Pancreas (tissue), 10 donors: ENCODE measurements around the gene IRF2BPL. TPM values are rescaled to one million over a fixed set of nuclear protein-coding genes. Genes with fewer than 3 reads are reported as not detected.

Experiments
- ATAC-seq, 4 donors: fragments of 200-7000 bp; cut with Tn5 transposase; one replicate each; pipeline versions ENCODE4 v1.8.0 to v1.9.1; 2020; ENCODE audit warnings: mild to moderate bottlenecking in 4 of 4, moderate library complexity in 4 of 4
- DNase-seq, 6 donors: peaks; one replicate each; pipeline ENCODE4 v3.0.0-alpha.2; 2020
- FAIRE-seq: peaks from 2 replicates; lab custom pipeline; 2012; peaks lifted over from hg19 to GRCh38; lab: Jason Lieb, UNC
- H3K27ac ChIP-seq, 4 donors: fragments of 200-600 bp; sonication (generic); 1 replicate in 3 of 4; 2 replicates in 1 of 4; pipeline versions ENCODE4 v1.5.0 to v1.8.0; 2020
- H3K27me3 ChIP-seq, 4 donors: fragments of 200-600 bp; one replicate each; pipeline ENCODE4 v1.8.0; 2021
- H3K36me3 ChIP-seq, 3 donors: fragments of 200-600 bp; sonication (generic) in 1 of 3; one replicate each; pipeline versions ENCODE4 v1.5.0 to v1.8.0; 2020 to 2021
- H3K4me1 ChIP-seq, 3 donors: fragments of 200-600 bp; one replicate each; pipeline ENCODE4 v1.8.0; 2021
- H3K4me3 ChIP-seq, 4 donors: fragments of 200-600 bp; sonication (generic) in 2 of 4; one replicate each; pipeline versions ENCODE4 v1.5.0 to v1.8.0; 2020 to 2021
- H3K9me3 ChIP-seq, 4 donors: fragments of 200-600 bp; one replicate each; pipeline ENCODE4 v1.8.0; 2021
- WGBS, 2 donors: extraction: QIAGEN DNeasy Blood & Tissue Kit; methylation state at CpG; one replicate each; pipeline ENCODE4 v1.1.7; 2013; 5-methylcytosine and 5-hydroxymethylcytosine counted together
- intact Hi-C, 3 donors: fragments of 100-400 bp; cut with DNase I; formaldehyde crosslinking; loops; one replicate each; pipeline versions ENCODE4 v1.11.1 to v1.14.2; 2022
- polyA plus RNA-seq, 2 donors: library from polyadenylated mRNA; stranded (reverse); fragments of 200-250 nt; gene quantifications; one replicate each; pipeline ENCODE4 v1.2.3, GENCODE V29; 2013
- total RNA-seq, 6 donors: library from RNA; stranded (reverse); fragmentation: NEBNext Ultra II Directional in 4 of 6; extraction: Animal tissue kit (Norgen Biotek cat#: 25700) in 4 of 6; gene quantifications; one replicate each; pipeline versions ENCODE4 v1.2.1 to v1.2.4, GENCODE V29; 2021 to 2023
- TF ChIP-seq, protein P1 (sequence below), 4 donors: fragments of 200-600 bp; sonication (generic) in 3 of 4; IDR thresholded peaks; one replicate each; pipeline versions ENCODE4 v1.5.0 to v1.8.0; 2021; ENCODE audit warnings: antibody characterized with exemption in 4 of 4
- donor health status: healthy with polysubstance abuse.
- donor health status: DM: no; HTN: no; CAD: no; lungs with moderate emphysema.
- donor health status: DM: no; HTN: no; CAD: no.
- donor health status: control.
- donor health status: control.
- donor health status: Bipolar disorder and iron deficiency.
- donor health status: DM: yes; HTN: yes; CAD: no.
- donor health status: DM: no; HTN: no; CAD: no.
- donor health status: DM: no; HTN: no; CAD: no.
- donor health status: DM: yes; HTN: yes; CAD: no.

Gene IRF2BPL
- total and polyA plus RNA-seq, 8 donors = 6.2 to 32.2 (median 19.0) TPM

DNA sequence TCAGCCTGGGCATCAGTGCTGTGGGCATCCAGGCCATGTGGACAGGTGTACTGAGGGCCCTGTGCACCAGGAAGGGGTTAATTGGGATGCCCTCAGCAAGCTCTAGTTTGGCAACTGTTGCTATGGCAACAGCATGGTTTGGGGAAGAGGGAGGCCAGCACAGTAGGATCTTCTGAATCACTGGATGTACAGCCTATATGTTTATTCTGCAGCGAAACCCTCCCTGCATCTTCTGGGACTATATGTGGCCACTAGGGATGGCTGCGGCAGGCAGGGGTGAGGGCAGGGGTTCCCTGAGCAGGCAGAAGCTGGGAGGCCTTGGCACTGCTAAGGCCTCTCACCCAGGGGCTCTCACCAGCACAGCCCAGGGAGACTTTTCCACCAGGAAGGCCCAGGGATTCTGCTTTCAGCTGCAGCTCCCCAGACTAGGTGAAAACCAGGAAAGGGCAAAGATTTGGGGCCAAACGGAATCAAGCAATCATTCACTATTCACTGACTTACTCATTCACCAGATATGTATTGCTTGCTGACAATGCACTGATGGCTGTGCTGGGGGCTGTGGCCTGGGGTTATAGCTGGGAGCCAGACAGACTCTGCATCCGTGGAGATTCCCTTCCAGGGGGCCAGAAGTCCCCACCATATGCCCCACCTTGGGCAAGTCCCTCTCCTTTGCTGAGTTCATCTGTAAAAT lies 42.8 kb downstream of the IRF2BPL start:
- no peak overlapping the region for H3K4me3 ChIP-seq
- intact Hi-C loops = no loop called here
- H3K4me1 ChIP-seq = no peaks in the 10 kb centered on the region
- DNase-seq (no peak), ATAC-seq (no peak), FAIRE-seq (no peak)
- H3K36me3 ChIP-seq = no peaks in the 10 kb centered on the region
- no peaks in the 10 kb centered on the region for H3K27me3 ChIP-seq
- TF ChIP-seq, protein P1, sequence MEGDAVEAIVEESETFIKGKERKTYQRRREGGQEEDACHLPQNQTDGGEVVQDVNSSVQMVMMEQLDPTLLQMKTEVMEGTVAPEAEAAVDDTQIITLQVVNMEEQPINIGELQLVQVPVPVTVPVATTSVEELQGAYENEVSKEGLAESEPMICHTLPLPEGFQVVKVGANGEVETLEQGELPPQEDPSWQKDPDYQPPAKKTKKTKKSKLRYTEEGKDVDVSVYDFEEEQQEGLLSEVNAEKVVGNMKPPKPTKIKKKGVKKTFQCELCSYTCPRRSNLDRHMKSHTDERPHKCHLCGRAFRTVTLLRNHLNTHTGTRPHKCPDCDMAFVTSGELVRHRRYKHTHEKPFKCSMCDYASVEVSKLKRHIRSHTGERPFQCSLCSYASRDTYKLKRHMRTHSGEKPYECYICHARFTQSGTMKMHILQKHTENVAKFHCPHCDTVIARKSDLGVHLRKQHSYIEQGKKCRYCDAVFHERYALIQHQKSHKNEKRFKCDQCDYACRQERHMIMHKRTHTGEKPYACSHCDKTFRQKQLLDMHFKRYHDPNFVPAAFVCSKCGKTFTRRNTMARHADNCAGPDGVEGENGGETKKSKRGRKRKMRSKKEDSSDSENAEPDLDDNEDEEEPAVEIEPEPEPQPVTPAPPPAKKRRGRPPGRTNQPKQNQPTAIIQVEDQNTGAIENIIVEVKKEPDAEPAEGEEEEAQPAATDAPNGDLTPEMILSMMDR (IDR thresholded peaks at IDR 0.05) = no peak
- H3K27ac ChIP-seq = no peak overlapping the region
- 82 to 83% methylated on average over 4 of the region's 4 CpGs for WGBS, 2 donors
- H3K9me3 ChIP-seq = no peaks in the 10 kb centered on the region

DNA sequence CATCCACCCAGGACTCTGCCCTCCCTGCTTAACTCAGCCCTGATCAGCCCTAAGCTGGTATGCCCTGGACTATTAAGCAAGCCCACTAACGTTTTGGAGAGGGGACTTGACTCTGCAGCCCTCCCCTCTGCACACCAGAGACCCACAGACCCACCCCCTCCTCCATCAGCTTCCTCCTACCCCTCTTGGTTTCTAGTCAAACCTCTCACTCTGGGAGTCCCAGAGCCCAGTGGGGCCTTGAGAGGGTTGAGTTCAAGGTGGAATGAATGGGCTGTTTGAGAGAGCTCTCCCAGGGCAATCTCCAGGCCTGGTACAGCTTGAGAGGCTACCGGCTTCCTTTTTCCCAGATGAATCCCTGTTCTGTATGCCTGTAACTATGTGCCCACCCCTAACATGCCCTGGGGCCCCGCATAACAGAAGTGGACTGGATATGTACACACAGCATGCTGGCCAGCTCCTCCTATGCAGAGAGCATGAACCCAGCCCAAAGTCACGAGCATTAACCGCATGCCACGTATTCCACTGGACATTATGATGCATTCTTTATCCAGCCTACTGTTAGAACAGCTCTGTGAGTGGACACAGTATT lies 43.6 kb downstream of the IRF2BPL start:
- no peaks in the 10 kb centered on the region for H3K4me1 ChIP-seq
- H3K27me3 ChIP-seq = no peaks in the 10 kb centered on the region
- no peak for FAIRE-seq
- H3K9me3 ChIP-seq = no peaks in the 10 kb centered on the region
- no peaks in the 10 kb centered on the region for H3K36me3 ChIP-seq
- no peak overlapping the region for H3K4me3 ChIP-seq
- no peak overlapping the region for H3K27ac ChIP-seq
- WGBS, 2 donors = 78 to 83% methylated on average over 6 of the region's 6 CpGs
- DNase-seq = no peak
- TF ChIP-seq, protein P1 (IDR thresholded peaks at IDR 0.05) = no peak
- no peak for ATAC-seq
- intact Hi-C loops = no loop called here

DNA sequence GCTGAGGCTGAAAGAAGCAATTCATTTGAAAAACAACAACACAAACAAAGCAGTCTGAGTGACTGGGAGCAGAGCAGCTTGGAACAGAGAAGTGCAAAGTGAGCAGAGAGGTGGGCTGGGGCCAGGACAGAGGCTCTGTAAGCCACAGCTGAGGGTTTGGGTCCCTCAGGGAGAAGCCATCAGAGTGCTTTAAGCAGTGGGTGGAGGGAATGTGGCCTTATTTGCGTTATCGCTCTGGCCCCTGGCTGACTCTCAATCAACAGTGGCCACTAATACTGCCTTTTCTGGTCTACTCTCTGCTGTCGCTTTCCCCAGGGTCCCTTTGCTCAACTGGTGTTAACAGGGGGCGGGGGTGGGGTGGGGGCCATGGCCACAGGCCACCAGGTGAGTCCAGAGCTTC lies 44.2 kb downstream of the IRF2BPL start:
- Histone ChIP-seq H3K27me3 (no peaks in the 10 kb centered on the region), H3K27ac (no peak overlapping the region), H3K4me3 (no peak overlapping the region), H3K4me1 (no peaks in the 10 kb centered on the region), H3K36me3 (no peaks in the 10 kb centered on the region), H3K9me3 (no peaks in the 10 kb centered on the region)
- FAIRE-seq = no peak
- 79 to 86% methylated on average over 3 to 4 of the region's 4 CpGs for WGBS, 2 donors
- no peak for ATAC-seq
- intact Hi-C loops = no loop called here
- no peak for DNase-seq
- TF ChIP-seq, protein P1 (IDR thresholded peaks at IDR 0.05) = no peak

DNA sequence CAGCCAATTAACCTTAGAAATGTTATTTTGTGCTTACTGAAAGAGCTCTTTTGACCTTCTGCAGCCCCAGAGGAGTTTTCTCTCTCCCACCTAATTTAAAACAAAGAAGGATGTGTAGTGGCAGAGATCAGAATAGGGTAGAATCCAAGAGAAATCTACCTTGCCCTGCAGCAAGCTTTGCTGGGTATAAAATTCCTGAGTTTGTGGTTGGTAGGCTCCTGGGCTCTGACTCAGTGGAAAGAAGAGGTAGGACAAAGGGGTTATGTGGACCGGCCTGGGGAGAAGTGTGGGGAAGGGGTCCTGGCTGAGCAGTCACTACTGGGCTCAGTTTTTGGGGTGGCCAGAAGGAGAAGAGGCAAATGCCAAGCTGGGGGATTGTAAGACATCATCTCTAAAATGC lies 46.8 kb downstream of the IRF2BPL start:
- ATAC-seq (no peak), FAIRE-seq (no peak), DNase-seq (no peak)
- Histone ChIP-seq H3K4me3 (no peak overlapping the region), H3K36me3 (no peaks in the 10 kb centered on the region), H3K9me3 (no peaks in the 10 kb centered on the region), H3K27ac (no peak overlapping the region), H3K27me3 (no peaks in the 10 kb centered on the region), H3K4me1 (no peaks in the 10 kb centered on the region)
- intact Hi-C loops = no loop called here
- TF ChIP-seq, protein P1 (IDR thresholded peaks at IDR 0.05) = no peak
- WGBS, 2 donors = 100% methylated on average over 1 of the region's 1 CpG
